GM20000 (cell line): ENCODE results near the gene PRICKLE1.

Source experiments
- DNase-seq: peaks from one replicate; pipeline ENCODE4 v3.0.0; 2012; ENCODE audit warnings: low spot score
- TF ChIP-seq, protein P1 (sequence below): IDR thresholded peaks from 2 replicates; pipeline ENCODE4 v1.5.1; 2012; ENCODE audit warnings: mild to moderate bottlenecking, control low read depth; ENCODE audit errors: extremely low read depth, missing control alignments

PRICKLE1 gene

DNA sequence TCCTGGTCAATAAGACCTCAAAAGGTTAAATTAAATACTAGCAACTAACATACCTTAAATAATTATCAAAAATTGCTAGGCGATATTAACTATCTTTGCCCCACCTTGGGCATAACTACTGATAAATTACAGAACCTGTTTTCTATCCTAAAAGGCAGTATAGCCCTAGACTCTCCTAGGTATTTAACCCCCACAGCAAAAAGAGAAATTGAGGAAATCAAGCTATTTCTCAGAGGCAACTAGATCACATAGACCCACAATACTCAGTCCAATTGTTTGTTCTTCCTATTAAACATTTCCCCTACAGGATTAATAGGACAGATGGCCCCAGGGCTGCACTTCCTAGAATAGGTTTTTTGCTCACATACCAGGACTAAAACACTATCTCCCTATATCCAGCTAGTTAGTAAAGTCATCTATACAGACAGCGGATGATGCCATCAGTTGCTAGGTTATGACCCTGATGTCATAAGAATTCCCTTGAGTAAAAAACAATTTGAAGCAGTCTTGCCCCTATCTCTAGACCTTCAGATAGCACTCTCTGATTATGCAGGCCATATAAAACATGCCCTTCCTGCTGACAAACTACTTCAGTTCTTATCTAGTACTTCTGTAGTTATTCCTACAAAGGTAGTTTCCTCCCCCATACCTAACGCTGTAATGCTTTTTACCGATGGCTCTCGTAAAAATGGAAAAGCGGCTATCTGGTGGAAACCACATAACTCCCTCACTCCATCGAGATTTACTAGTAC lies 145.2 kb downstream of the PRICKLE1 start:
- TF ChIP-seq, protein P1, sequence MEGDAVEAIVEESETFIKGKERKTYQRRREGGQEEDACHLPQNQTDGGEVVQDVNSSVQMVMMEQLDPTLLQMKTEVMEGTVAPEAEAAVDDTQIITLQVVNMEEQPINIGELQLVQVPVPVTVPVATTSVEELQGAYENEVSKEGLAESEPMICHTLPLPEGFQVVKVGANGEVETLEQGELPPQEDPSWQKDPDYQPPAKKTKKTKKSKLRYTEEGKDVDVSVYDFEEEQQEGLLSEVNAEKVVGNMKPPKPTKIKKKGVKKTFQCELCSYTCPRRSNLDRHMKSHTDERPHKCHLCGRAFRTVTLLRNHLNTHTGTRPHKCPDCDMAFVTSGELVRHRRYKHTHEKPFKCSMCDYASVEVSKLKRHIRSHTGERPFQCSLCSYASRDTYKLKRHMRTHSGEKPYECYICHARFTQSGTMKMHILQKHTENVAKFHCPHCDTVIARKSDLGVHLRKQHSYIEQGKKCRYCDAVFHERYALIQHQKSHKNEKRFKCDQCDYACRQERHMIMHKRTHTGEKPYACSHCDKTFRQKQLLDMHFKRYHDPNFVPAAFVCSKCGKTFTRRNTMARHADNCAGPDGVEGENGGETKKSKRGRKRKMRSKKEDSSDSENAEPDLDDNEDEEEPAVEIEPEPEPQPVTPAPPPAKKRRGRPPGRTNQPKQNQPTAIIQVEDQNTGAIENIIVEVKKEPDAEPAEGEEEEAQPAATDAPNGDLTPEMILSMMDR, result no peak
- DNase-seq, result no peak

DNA sequence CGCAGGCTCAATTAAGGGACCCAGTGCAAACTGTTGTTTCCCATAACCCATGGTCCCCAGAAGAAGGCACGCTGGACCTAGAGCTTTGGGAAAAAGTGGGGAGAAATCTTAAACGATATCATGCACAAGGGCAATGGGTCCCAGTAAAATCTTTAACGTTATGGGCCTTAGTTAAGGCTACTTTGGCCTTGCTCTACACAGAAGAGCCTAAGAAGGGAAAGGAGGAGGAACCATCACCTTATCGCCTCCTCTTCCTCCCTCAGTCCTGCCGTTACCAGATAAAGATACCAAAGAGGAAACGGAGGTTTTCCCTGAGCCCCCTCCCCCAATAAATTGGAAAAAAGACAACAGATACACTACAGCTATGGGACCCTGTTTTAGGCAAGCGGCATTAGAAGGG lies 146.7 kb downstream of the PRICKLE1 start:
- TF ChIP-seq, protein P1, result no peak
- DNase-seq, result no peak

DNA sequence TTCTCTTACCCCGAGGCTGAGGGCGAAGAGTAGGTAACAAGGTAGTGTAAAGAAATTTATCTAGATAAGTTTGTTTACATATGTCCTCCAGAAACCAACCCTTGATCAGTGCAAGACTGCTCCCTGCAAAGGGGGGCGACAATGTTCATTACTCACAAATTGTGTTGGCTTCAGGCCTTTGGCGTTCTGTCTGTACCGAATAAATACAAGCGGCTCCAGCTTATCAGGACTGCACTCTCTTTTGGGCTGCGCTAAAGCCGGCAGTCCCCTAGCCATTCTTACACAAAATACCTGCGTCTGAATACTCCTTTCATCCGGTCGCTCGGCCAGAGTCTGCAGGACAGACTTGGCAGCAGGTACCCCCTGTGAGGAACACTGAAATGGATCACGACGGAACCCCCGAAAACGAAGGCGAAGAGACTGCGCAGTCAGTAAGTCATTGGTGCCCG lies 147.2 kb downstream of the PRICKLE1 start:
- TF ChIP-seq, protein P1, result no peak
- no peak for DNase-seq

DNA sequence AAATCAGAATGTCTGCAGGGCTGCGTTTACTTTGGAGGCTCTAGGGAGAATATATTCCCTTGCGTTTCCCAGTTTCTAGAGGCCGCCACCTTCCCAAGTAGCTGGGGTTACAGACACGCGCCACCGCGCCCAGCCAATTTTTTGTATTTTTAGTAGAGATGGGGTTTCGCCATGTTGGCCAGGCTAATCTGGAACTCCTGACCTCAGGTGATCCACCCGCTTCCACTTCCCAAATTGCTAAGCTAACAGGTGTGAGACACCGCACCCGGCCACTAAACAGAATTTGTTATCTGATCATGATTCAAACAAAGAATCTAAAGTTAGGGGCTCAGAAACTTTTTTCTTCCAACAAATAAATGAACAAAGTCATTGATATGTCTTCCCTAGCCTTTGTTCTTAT lies 148.9 kb downstream of the PRICKLE1 start:
- DNase-seq, result no peak
- TF ChIP-seq, protein P1, result no peak

DNA sequence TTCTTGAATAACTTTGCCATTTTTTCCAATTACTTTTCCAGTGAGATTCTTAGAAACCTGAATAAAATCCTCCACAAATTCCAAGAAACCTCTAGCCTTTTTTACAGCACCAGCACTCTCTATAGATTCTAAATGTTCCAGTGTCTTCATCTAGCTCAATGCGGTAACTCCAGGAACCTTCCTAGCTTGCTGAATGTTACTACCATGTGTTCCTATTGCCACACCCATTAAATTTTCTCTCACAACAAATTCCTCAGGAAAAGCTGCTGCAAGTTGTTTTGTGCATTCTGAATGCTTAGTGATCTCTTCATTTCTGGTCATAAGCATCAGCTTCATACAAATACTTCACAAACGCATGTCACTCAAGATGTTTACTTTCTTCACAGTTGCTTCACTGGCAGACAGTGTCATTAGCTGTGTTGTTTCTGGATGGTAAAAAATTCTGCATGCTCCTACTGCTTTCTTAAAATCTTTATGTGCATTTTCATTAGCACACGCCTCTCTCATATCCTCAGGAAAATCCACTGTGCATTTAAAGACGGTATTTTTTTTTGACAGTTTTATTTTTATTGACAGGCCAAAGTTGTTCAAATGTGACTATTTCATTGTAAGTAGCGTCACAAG lies 156.9 kb downstream of the PRICKLE1 start:
- DNase-seq, result no peak

DNA sequence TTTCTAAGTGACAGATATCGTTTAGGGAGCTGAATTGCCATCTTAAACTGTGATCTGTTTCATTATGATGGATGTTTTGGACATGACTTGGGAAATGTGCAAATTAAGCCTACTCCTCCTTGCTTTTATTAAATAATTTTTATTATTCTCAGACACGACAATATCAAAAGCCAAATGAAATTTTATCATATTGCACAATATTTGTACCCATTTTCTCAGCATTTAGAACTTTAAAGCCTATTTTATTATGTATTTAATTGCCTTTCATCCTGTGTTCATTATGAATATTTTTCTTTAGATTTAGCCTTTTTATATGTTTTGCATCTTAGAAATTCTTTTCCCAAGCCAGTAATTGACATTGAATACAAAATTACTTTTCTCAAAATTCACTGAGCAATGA lies 160.7 kb downstream of the PRICKLE1 start:
- no peak for DNase-seq
- TF ChIP-seq, protein P1, result no peak

More for the DNA sequence above, 156.9 kb downstream of the PRICKLE1 start:
- TF ChIP-seq, protein P1, result no peak

DNA sequence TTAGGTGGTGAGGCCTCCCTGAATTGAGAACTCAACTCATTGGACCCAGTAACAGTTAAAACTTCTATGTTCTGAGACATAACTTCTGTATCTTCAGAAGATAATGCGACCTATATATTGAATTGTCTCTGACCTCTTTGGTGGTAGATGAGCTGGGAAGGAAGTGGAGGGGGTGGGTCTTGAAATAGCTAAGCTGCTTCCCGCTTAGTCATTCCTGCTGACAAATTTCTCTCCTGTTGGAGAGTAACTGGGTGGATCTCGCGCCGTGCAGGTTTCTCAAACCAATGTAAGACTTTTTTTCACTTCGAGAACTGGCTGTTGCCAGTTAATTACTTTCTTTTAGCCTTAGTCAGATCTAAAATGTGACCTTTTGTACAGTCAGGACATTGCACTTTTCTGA lies 162.8 kb downstream of the PRICKLE1 start:
- TF ChIP-seq, protein P1, result no peak
- DNase-seq, result no peak
